H7 (cell line): Measurements from ENCODE around the gene SIK2. TPM values are rescaled to one million over a fixed set of nuclear protein-coding genes. Genes with fewer than 3 reads are reported as not detected.

ENCODE experiments used
- DNase-seq: peaks from one replicate; pipeline ENCODE4 v3.0.0; 2012
- H3K27me3 ChIP-seq: 2 replicates; pipeline ENCODE4 v1.6.0; 2011; ENCODE audit warnings: mild to moderate bottlenecking, low read length; ENCODE audit not compliant: control insufficient read depth, insufficient read depth
- H3K36me3 ChIP-seq: replicated peaks from 2 replicates; pipeline ENCODE4 v1.5.1; 2011; ENCODE audit warnings: low read length; ENCODE audit not compliant: control insufficient read depth, insufficient read depth
- H3K4me3 ChIP-seq: 2 replicates; pipeline ENCODE4 v1.5.1; 2011; ENCODE audit warnings: low read depth, mild to moderate bottlenecking, control low read depth, low read length, moderate library complexity; ENCODE audit not compliant: insufficient read depth
- total RNA-seq: library from RNA; depleted of rRNA; stranded (reverse); fragments of >200 nt; shearing (Covaris generic); gene quantifications from 2 replicates; pipeline ENCODE4 v1.2.3, GENCODE V29; 2014; rRNA removed

Gene SIK2
- total RNA-seq, 1 experiment from 2014 or later, result 5.5 TPM

- H3K27me3 ChIP-seq, result no peaks in the 10 kb centered on the region
- no peaks in the 10 kb centered on the region for H3K36me3 ChIP-seq
- no peak for DNase-seq
- H3K4me3 ChIP-seq, result no peak overlapping the region
Observed at GRCh38 chr11:111778047-111778558, 175.9 kb downstream of the SIK2 start.

GRCh38 chr11:111779118-111779517, 176.9 kb downstream of the SIK2 start:
- DNase-seq, result no peak
- no peaks in the 10 kb centered on the region for H3K36me3 ChIP-seq
- H3K4me3 ChIP-seq, result no peak overlapping the region
- H3K27me3 ChIP-seq, result no peaks in the 10 kb centered on the region

Other genes starting within 250 kb of the SIK2 start
- not detected in 2 replicates for gene POU2AF1, start 223.2 kb upstream of the SIK2 start, total RNA-seq
- gene BTG4, start 90.1 kb upstream of the SIK2 start, total RNA-seq, result not detected in 2 replicates
- gene HOATZ, start 87.7 kb upstream of the SIK2 start, total RNA-seq, result not detected in 2 replicates
- gene LAYN, start 61.7 kb upstream of the SIK2 start, total RNA-seq, result 1.0 and 1.2 TPM in 2 replicates
- 58.9 and 59.6 TPM in 2 replicates for gene PPP2R1B, start 163.9 kb downstream of the SIK2 start, total RNA-seq